Muscle of arm (tissue), 12 donors: ENCODE measurements around the gene AUH. TPM values are rescaled to one million over a fixed set of nuclear protein-coding genes. Genes with fewer than 3 reads are reported as not detected.

ENCODE experiments used
- DNase-seq: peaks from one replicate; pipeline ENCODE4 v3.0.0-alpha.2; 2013
- polyA plus RNA-seq, 12 donors: library from polyadenylated mRNA; unstranded; fragments of 120-200 nt; gene quantifications; one replicate each; pipeline ENCODE4 v1.2.1, GENCODE V29; 2013; ENCODE audit not compliant: insufficient read length in 12 of 12

Gene AUH
- polyA plus RNA-seq, 12 donors: 12.6 to 18.6 (median 15.8) TPM; not detected in 1

DNA sequence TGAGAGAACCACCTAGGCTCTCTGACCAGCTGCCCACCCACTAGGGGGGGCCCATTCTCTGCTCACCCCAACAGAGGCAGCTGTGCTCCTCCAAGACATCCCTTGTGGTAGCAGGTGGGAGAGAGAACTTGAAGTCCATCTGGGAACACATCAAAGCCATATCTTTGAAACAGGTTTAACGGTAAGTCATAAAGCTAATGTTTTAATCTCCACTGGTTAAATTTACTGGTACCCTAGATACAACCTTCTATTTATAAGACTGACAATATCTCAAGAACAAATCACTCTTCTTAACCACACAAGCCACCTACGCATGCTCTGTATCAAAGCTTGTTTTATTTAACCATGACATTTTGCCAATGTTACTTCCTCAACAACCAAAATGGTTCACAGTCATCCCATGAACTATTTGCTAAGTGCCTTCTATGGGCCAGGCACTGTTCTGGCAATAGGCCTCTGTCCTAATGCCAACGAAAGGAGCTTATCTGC is 20.4 kb downstream of the AUH start:
- DNase-seq: no peak

DNA sequence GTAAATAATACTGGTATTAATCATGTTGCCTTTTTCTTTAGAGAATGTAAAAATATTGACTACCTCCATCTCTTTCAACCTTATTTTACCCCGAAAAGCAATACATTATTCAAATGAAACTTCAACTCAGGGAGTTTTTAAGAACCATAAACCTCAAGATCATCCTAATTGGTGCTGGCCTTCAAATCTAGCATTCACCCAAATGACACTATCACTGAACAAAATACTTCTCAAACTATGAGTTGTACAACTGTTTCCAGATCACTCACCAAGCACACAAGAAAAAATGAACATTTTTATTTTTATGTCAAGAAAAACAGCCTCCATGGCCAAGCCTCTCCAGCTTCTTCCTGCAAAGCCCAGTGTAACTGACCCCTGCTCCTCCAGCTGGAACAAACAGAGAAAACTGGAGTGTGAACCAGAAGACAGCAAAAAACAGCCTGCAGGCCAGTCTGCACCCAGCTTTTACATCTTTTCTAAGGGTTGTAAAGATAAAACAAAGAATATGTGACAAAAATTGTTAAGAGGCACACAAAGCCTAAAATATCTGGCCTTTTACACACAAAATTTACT is 21.2 kb downstream of the AUH start:
- DNase-seq: no peak

DNA sequence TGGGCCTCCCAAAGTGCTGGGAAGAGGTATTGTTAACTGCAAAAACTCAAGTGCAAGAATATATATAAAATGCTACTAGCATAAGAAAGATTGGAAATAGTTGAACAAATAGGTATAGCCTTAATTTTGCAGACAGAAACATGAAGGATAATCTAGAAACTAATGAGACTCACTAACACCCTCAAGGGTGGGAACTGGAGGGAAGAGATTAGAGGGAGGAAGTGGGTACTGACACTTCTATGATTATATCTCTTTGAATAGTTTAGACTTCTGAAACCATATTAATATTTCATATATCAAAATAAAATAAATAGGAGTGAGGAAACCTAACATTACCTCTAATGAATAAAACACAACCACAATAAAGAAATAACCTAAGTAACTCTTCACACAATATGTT is 23.0 kb downstream of the AUH start:
- DNase-seq: no peak

DNA sequence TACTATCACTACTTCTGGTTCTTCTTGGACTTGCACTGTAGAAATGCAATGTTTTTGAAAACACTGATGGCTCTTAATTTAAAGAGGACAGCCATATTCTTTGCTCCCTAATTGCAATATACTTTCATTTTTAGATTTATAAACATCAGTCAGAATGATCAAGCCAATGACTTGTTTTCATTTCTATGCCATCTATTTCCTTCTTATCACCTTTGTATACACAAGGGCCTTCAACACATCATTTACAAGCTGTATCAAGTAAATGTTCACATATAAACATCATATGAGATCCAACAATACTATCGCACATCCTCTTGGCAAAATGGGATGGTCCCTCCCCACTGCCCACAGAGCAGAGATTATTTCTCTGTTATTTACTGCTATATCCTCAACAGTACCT is 24.9 kb downstream of the AUH start:
- DNase-seq: no peak

DNA sequence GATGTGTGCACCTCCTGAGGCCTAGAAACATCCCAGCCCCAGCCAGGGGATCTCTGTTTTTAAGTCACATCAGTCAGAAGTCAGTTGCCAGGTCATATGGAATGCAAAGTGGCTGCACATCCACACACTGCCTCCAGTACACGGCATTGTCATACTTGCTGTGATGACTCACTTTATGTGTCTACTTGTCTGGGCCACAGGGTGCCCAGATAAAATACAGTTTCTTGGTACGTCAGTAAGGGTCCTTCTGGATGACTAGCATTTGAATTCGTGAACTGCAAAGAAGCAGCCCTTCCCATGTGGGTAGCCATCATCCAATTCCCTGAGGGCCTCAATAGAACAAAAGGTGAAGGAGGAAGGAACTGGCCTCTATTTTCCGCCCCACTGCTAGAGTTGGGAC is 27.7 kb downstream of the AUH start:
- DNase-seq: no peak

DNA sequence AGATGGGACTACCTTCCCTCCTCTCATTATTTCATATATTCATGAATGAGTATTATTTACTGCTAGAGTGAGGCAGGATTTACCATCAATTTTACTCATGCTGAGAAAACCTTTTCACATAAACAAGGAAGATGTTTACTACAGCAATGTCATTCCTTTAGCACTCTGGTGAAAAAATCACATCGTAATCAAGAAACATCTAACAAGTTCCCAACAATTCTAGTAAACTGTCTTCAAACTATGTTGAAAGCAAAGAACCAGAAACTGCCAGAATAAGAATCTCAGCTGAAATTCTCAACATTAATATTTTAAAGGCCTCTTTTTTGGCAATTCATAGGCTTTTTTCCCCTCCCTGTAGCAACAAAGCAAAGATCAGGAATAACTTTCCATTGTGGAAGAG is 28.2 kb downstream of the AUH start:
- no peak for DNase-seq

DNA sequence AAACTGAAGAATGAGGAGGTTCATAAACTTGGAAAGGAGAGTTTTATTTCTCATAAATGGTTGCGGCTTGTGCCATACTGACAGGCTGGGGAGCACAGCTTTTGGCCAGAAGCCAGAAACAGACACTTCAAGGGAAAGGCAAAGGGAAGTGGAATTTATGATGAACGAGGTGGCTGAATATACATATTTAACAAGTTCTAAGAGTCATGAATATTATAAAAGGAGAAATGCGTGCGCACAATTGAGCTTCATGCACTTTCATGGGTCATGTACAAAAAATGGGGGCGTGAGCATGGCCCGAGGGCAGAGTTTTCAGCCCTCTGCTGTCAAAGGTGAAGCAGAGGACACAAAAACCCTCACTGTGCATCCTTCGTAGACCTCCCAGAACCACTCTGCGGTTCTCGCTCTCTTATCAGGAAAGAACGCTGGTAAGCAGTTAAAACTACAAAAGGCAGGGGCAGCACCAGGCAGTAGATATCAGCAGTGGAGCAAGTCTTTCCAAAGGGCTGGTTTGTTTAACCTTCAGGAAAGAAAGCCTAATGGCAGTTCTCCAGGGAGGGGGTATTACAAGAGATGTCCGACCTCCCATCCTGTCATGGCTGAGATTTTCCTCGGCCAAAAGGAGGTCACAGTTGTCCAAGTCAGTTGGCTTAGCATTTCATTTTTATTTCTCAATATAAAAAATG is 29.0 kb downstream of the AUH start:
- DNase-seq: no peak

DNA sequence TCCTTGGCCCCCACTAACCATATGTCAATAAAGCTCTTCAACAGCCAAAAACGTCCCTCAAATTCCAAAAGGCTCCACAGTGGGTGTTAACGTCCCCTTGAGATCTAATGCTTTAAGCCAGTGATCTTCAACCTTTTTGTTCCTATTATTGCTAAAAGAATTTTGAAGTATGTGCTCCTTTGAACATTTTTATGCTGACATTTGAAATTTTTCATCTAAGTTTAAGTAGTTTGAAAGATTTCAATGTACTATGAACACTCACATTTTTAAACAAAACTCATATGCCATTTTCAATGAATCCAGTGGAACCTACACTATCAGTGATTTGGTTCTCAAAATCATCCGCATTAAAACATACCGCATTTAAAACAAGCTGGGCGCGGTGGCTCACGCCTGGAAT is 29.9 kb downstream of the AUH start:
- DNase-seq: no peak

DNA sequence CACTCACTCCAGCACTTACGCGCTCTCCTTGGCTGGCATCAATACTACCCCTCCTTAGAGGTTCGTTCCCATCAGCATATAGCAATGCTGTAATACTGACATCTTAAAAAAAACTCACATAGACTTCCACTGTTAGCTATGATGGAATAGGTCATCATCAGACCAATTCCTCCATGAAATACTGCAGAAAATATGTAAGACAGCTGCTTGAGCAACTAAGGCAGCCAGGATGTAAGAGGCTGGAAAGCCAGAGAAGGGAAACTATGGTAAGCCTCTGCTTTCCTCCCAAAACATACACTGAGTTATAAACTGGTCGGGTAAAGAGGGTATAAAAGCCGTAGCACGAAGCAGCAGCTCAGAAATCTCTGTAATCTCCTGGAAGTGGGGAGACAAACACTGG is 33.5 kb downstream of the AUH start:
- no peak for DNase-seq

DNA sequence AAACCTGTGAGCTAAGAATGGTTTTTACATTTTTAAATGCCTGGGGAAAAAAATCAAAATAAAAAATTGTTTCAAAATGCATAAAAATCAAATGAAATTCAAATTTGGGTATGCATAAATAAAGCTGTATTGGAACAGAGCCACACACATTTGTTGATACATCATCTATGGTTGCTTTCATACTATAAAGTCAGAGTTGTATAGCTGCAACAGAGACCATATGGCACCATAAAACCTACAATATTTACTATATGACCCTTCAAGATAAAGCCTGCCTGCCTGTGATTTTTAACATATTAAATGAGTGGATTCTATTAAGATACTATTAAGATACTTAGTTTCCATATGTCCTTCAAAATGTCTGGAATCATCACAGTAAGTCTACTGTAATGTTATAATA is 40.0 kb downstream of the AUH start:
- DNase-seq: no peak

DNA sequence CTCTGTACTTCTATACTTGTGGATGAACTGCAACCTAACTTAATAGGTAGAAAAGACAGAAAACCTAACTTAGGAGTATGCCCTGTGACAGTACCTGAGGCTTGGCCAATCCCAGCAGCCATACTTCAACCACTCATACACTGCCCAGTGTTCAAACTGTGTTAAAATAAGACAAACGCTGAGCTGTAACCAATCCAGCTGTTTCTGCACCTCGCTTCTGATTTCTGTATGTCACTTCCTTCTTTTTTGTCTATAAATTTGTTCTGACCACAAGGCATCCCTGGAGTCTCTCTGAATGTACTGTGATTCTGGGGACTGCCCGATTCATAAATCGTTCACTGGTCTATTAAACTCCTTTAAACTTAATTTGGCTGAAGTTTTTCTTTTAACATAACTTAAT is 41.4 kb downstream of the AUH start:
- DNase-seq: no peak

DNA sequence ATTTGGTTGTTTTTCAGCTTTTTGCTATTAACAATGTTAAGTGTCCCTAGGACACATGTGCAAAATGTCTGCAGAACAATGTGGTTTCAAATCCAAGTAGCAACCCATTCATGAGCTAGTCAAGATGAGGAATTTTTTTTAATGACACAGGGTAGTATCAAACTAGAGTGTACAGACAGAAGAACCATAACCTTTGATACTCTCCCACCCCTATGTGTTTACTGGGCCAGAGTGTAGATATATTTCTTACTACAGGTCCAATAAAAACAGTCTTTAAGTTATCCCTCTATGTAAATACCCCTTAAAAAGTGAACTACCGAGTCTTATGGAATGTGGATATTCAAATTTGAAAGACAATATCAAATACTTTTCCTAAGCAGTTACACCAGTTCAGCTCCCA is 45.6 kb downstream of the AUH start:
- no peak for DNase-seq

DNA sequence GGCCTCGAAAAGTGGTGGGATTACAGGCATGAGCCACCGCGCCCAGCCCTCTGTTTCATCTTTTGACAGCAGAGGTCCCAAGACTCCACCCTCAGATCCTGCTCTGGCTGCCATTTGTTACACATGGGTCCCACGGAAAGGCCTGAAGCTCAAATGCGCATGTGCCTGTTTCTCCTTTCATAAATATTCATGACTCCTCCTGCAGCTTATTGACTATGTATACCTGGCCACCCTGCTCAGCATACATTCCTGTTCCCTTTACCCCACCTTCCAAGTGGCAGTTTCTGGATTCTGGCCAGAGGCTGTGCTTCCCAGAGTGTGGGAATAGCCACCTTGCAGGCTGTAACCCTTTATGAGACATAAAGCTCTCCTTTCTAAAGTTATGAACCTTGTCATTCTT is 46.5 kb downstream of the AUH start:
- no peak for DNase-seq

DNA sequence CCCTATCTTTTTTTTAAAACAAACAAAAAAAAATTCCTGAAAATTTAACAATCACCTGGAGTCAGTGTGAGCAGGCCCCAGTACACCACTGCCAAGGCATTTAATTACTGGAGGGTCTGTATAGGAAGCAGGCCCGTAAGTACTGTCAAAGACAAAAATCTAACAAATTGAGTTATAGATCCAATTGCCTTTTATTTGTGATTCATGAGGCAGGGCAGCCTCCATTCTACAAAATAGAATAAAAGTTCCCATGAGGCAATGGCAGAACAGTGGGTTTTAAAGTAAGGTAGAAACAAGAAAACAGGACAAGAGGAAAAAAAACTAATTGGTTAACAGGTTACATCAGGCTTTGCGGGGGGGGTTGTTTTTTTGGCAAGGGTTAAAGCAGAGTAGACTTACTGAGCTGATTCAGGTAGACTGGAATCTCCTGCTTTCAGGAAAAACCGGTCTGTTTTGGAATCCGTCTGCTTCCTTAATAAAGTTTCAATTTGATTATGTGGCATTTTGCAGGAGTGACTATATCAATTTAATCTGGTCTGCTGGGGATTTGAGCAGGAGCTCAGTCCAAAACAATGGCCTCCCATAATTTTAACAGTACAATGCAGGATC is 48.9 kb downstream of the AUH start:
- DNase-seq: no peak

DNA sequence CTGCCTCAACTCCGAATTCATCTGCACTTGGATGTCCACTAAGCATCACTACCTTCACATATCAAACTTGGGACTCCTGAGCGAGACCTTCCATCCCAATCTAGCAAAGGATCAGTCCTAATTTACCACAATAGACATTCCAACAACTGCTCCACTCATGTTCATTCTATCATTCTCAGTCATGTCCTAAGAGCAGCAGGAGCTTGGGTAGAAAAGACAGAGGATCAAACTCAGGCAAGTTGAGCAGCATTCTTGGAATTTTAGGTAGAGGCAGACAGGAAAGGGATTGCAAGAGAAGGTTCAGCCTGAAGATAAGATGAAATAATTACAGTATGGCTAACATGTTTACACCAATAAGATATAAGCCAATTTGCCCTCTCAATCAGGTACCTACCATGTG is 51.7 kb downstream of the AUH start:
- no peak for DNase-seq

DNA sequence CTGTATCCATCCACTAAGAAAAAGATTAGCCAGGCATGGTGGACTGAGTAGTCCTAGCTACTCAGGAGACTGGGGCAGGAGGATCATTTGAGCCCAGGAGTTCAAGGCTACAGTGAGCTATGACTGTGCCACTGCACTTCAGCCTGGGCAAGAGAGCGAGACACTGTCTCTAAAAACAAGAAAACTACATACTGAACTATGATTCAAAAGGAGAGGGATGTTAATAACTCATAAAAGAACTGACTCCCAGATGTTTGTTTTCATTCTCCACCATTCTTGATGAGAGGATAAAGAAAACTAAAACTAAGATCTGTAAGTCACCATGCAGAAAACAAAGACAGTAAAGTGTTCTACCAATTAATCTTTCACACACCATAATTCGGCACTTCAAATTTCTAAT is 53.5 kb downstream of the AUH start:
- DNase-seq: no peak

DNA sequence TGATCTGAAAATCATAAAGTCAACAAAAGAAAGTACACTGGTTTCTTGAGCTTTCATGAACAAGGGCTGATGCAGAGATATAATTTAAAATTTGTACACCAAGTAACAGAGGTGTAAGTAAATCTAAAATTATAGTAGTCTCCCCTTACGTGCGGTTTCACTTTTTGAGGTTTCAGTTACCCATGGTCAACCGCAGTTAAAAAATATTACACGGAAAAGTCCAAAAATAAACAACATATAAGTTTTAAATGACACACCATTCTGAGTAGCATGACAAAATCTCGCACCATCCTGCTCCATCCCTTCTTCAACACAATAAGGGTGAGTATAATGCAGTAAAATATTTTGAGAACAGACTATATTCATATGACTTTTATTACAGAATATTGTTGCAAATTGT is 54.4 kb downstream of the AUH start:
- no peak for DNase-seq

DNA sequence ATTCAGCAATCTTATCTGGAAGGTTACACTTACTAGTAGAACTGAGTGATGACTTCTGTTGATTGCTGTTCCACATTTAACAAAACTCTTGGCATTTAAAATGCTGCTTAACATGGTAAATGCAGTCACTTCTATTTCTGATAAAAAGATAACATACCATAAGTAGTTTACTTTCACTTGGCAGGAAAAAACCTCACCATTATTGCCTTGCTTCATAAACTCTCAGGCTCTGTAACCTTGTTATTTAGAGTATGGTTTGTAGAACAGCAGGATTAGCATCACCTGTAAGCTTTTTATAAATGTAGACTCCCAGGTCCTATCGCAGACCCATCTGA is 55.5 kb downstream of the AUH start:
- no peak for DNase-seq

DNA sequence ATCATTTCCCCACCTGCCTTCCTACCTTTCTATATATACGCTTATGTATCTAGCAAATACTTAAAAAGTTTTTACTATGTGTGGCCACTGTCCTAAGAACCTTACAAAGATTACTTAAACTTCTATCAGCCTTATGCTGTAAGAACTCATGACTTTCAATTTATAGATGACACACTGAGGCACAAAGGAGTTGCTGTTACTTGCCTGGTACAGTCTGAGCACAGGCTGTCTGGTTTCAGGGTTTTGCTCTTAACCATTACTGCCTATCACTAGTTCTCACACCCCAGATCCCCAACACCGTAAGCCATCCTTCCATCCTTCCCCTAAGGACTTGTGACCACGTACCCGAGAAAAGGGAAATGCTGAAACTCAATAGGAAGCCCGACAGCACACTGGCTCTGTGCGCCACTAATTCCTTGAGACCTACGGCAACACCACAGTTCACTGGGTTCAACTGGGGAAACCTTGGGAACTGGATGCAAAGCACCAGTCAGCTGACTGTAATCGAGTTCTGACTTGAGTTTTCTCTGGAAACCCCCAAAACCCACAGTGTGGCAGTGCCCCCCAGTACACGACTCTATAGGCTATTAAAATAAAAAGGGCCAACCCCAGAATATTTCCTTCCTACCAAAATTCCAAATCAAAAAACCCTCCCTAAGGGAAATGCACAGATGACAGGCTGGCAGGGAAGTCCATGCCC is 56.0 kb downstream of the AUH start:
- DNase-seq: no peak

DNA sequence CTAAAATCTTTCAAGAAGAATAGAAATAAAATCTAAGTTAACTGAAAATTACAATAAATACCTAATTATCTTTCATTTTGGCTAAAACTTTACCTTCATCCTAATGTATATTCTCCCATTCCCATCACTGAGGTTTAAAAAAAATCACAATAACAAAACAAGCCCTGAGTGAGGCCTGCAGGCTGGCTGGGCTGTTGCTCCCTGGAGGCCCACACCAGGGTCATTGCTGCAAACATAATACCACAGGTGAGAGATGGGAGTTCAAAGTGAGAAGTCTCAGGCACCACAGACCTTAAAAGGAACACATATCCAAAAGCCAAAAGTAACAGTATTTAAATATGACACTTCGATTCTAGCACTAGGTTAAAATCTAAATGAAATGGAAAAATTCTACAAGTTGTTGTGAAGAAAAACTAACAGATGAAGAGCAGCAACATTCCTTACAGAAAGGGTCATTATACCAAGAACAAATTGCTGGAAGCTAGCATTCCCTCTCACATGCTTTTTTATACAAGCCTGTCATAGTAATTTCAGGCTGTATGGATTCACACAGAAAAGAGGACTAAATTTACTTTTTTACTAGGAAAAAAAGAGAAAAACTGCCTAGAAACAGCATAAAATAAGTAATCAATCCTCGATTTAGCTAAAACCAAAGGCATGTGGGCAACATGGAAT is 57.8 kb downstream of the AUH start:
- DNase-seq: no peak

DNA sequence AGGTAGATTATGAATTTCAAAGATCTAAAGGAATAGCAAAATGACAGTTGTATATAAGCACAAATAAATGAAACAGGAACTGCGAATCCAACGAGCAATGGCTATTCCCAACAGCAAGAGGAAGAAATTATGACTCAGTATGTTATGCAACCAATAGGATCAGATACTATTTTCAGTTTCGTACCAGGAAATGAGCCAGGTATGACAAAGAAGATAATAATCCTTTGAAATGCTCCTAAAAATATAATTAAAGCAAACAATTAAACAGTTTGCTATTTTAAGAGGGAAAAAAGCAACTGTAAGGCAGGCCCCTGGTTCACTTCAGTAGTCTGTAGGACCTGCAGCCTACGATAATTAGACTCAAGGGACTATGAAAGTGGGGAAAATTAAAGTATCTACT is 58.9 kb downstream of the AUH start:
- DNase-seq: peak; percentile 5

DNA sequence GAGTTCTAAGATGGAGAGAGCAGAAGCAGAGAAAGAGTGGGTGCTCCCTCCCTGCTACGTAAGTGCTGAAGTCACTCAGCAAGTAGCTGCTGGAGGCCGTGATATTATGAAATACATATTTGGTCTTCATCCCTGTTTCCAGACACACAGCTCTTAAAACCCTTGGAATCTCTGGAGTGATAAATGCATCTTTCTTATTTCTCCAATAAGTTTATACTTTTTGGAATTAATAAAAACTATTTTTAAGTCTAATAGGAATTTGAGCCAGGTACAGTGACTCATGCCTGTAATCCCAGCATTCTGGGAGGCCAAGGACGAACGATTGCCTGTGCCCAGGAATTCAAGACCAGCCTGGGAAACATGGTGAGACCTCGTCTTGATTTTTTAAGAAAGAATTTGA is 60.6 kb downstream of the AUH start:
- DNase-seq: peak; percentile 28

DNA sequence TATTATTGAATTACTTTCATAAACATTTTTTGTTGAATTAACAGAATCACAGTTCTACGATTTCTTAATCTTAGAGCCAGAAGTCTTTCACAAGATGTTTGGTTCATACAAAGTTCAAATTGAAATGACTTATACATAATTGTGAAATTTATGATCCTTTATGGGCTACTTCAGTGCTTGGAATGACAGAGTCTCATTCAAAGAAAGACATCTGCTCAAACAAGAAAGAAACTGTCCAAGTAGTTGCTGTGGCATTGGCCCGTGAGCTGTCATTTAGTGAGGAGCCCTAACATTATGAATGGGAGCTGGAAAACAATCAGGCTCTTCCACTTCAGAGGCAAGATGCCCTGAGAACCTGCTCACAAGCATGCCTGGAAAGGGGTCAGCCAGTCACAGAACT is 63.4 kb downstream of the AUH start:
- no peak for DNase-seq
